ENCODE data around the gene EVA1C. TPM values are rescaled to one million over a fixed set of nuclear protein-coding genes. Genes with fewer than 3 reads are reported as not detected.
"Not testable (repeated sequence)": the region's sequence is repeated elsewhere in the genome, so short reads cannot be mapped to it uniquely, and the experiment has no call there.

EVA1C gene
- total RNA-seq, 1 donor from 2014 or later, result 1.2 TPM

DNA sequence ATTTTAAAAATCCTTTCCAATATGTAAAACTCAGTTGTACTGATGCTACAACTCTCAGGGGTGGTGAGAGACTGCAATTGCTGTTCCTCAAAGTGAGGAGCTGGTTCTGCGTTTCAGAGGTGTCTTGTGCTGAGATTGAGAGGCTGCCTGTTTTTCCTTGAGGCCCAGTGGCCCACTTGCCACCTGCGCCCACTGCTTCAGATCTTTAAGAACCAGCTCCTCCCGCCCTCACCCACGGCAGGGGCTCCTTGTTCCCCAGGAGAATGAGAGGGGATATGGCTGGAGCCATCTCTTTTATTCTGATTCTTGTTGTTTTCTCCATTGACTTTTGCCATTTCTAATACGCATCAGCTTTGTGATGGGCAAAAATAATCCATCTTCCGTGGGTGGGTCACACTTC lies 45.5 kb downstream of the EVA1C start:
- Mint-ChIP-seq H3K9me3 (peaks cover 5% of the 10 kb centered on the region), H3K27ac (peak overlapping the region; percentile 63), H3K36me3 (no peaks in the 10 kb centered on the region), H3K4me3 (no peak overlapping the region), H3K27me3 (ENCODE audit: insufficient read depth, low read depth) (no peaks in the 10 kb centered on the region), H3K4me1 (peaks cover 9% of the 10 kb centered on the region)
- Histone ChIP-seq H3K36me3 (no peaks in the 10 kb centered on the region), H3K4me3 (no peak overlapping the region), H3K4me2 (no peak overlapping the region), H2AFZ (replicated peaks) (no peak overlapping the region), H3K27ac (no peak overlapping the region), H3F3A (ENCODE audit: low read depth) (no peaks in the 10 kb centered on the region), H4K20me1 (ENCODE audit: low read depth) (no peaks in the 10 kb centered on the region), H3K9ac (no peak overlapping the region), H3K27me3 (no peaks in the 10 kb centered on the region), H3K4me1 (peaks cover 7% of the 10 kb centered on the region), H3K79me2 (ENCODE audit: low read depth) (no peaks in the 10 kb centered on the region), H3K9me3 (ENCODE audit: low read depth) (no peaks in the 10 kb centered on the region)
- no peak for DNase-seq (ENCODE audit: low spot score)
- TF ChIP-seq EZH2 (IDR thresholded peaks at IDR 0.05), result no peak
- TF ChIP-seq EZH2phosphoT487 (IDR thresholded peaks at IDR 0.05), result no peak
- TF ChIP-seq CTCF (IDR thresholded peaks at IDR 0.05), result no peak

- Histone ChIP-seq H3K27me3 (no peaks in the 10 kb centered on the region), H3K9me3 (ENCODE audit: low read depth) (no peaks in the 10 kb centered on the region), H4K20me1 (ENCODE audit: low read depth) (no peaks in the 10 kb centered on the region), H3K36me3 (no peaks in the 10 kb centered on the region), H3K79me2 (ENCODE audit: low read depth) (no peaks in the 10 kb centered on the region), H3K9ac (no peak overlapping the region), H3K4me1 (peaks cover 7% of the 10 kb centered on the region), H3K4me3 (no peak overlapping the region), H3K4me2 (no peak overlapping the region), H3F3A (ENCODE audit: low read depth) (no peaks in the 10 kb centered on the region), H3K27ac (no peak overlapping the region), H2AFZ (replicated peaks) (no peak overlapping the region)
- no peak for DNase-seq (ENCODE audit: low spot score)
- H3K4me1 Mint-ChIP-seq, result peaks cover 11% of the 10 kb centered on the region
- no peak overlapping the region for H3K27ac Mint-ChIP-seq
- H3K9me3 Mint-ChIP-seq, result peaks cover 7% of the 10 kb centered on the region
- no peak for TF ChIP-seq EZH2phosphoT487 (IDR thresholded peaks at IDR 0.05)
- no peak for TF ChIP-seq EZH2 (IDR thresholded peaks at IDR 0.05)
- no peak for TF ChIP-seq CTCF (IDR thresholded peaks at IDR 0.05)
- no peak overlapping the region for H3K4me3 Mint-ChIP-seq
- H3K27me3 Mint-ChIP-seq (ENCODE audit: insufficient read depth, low read depth), result peaks cover 3% of the 10 kb centered on the region
- no peaks in the 10 kb centered on the region for H3K36me3 Mint-ChIP-seq
Observed at GRCh38 chr21:32459972-32460371, 47.5 kb downstream of the EVA1C start.

GRCh38 chr21:32461503-32461902 lies 49.0 kb downstream of the EVA1C start:
- H3K27ac Mint-ChIP-seq, result no peak overlapping the region
- H3K27me3 Mint-ChIP-seq (ENCODE audit: insufficient read depth, low read depth), result peaks cover 3% of the 10 kb centered on the region
- H3K9ac ChIP-seq, result no peak overlapping the region
- H3K9me3 ChIP-seq (ENCODE audit: low read depth), result no peaks in the 10 kb centered on the region
- DNase-seq (ENCODE audit: low spot score), result no peak
- H3F3A ChIP-seq (ENCODE audit: low read depth), result no peaks in the 10 kb centered on the region
- H3K4me3 ChIP-seq, result no peak overlapping the region
- peaks cover 7% of the 10 kb centered on the region for H3K4me1 ChIP-seq
- no peak overlapping the region for H3K27ac ChIP-seq
- no peaks in the 10 kb centered on the region for H4K20me1 ChIP-seq (ENCODE audit: low read depth)
- H3K9me3 Mint-ChIP-seq, result peaks cover 7% of the 10 kb centered on the region
- no peak overlapping the region for H2AFZ ChIP-seq (replicated peaks)
- no peak overlapping the region for H3K4me2 ChIP-seq
- peaks cover 11% of the 10 kb centered on the region for H3K4me1 Mint-ChIP-seq
- no peak overlapping the region for H3K4me3 Mint-ChIP-seq
- TF ChIP-seq EZH2 (IDR thresholded peaks at IDR 0.05) (no peak), CTCF (IDR thresholded peaks at IDR 0.05) (no peak), EZH2phosphoT487 (IDR thresholded peaks at IDR 0.05) (no peak)
- H3K36me3 ChIP-seq, result no peaks in the 10 kb centered on the region
- no peaks in the 10 kb centered on the region for H3K27me3 ChIP-seq
- H3K79me2 ChIP-seq (ENCODE audit: low read depth), result no peaks in the 10 kb centered on the region
- no peaks in the 10 kb centered on the region for H3K36me3 Mint-ChIP-seq

- H3K4me3 Mint-ChIP-seq; H4K20me1 ChIP-seq (ENCODE audit: low read depth); H3K4me3 ChIP-seq; H3K4me1 ChIP-seq; H3K27me3 ChIP-seq; DNase-seq (ENCODE audit: low spot score); H3K27me3 Mint-ChIP-seq (ENCODE audit: insufficient read depth, low read depth); H2AFZ ChIP-seq (replicated peaks); H3F3A ChIP-seq (ENCODE audit: low read depth); H3K27ac Mint-ChIP-seq; H3K36me3 Mint-ChIP-seq; H3K4me1 Mint-ChIP-seq; H3K9ac ChIP-seq; H3K79me2 ChIP-seq (ENCODE audit: low read depth); H3K9me3 Mint-ChIP-seq; H3K27ac ChIP-seq; H3K36me3 ChIP-seq; H3K4me2 ChIP-seq; H3K9me3 ChIP-seq (ENCODE audit: low read depth): not testable (repeated sequence)
Observed at GRCh38 chr21:32462564-32462963, 50.1 kb downstream of the EVA1C start.

Data from neural progenitor cell (in vitro differentiated cells).